ENCODE data around the gene DRICH1. TPM values are rescaled to one million over a fixed set of nuclear protein-coding genes. Genes with fewer than 3 reads are reported as not detected.
"Not testable (repeated sequence)": the region's sequence is repeated elsewhere in the genome, so short reads cannot be mapped to it uniquely, and the experiment has no call there.

DRICH1 gene
- total and polyA plus RNA-seq, 2 donors, result 0.24 to 1.4 TPM

DNA sequence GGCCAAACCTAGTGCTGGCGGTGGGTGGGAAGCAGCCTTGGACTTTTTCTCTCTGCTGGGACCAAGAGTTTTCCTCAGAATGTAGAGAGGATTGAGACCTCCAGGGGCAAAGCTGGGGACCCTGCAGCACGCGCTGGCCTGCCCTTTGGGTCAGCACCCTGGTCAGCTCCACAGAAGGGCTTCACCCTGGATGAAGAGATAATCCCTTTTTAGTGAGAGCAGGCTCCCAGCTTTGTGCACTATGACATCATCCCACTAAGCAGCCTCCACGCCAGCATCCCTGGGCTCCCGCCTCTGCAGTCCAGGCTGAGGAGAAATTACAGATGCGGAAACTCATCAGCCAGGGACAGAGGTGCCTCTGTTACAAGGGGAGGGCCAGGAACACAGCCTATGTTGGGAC, 23.5 kb downstream of the DRICH1 start:
- Histone ChIP-seq H3K4me1 (ENCODE audit: control insufficient read depth in 2 of 2, insufficient read depth in 2 of 2, low read length in 2 of 2) (no peaks in the 10 kb centered on the region), H3K27ac (ENCODE audit: low read depth in 1 of 2, low read length in 1 of 2) (no peak overlapping the region), H3K4me3 (ENCODE audit: low read length in 2 of 2) (no peak overlapping the region), H3K27me3 (ENCODE audit: control insufficient read depth in 2 of 2, insufficient read depth in 1 of 2, low read length in 1 of 2) (no peaks in the 10 kb centered on the region), H3K36me3 (ENCODE audit: control insufficient read depth in 2 of 2, insufficient read depth in 2 of 2, low read length in 1 of 2) (no peaks in the 10 kb centered on the region), H3K9me3 (ENCODE audit: control insufficient read depth in 2 of 2, insufficient read depth in 1 of 2, low read length in 1 of 2) (no peaks in the 10 kb centered on the region)
- 91% methylated on average over 6 of the region's 6 CpGs for WGBS
- DNase-seq (ENCODE audit: low read depth in 6 of 9, low spot score in 9 of 9), result no peak

DNA sequence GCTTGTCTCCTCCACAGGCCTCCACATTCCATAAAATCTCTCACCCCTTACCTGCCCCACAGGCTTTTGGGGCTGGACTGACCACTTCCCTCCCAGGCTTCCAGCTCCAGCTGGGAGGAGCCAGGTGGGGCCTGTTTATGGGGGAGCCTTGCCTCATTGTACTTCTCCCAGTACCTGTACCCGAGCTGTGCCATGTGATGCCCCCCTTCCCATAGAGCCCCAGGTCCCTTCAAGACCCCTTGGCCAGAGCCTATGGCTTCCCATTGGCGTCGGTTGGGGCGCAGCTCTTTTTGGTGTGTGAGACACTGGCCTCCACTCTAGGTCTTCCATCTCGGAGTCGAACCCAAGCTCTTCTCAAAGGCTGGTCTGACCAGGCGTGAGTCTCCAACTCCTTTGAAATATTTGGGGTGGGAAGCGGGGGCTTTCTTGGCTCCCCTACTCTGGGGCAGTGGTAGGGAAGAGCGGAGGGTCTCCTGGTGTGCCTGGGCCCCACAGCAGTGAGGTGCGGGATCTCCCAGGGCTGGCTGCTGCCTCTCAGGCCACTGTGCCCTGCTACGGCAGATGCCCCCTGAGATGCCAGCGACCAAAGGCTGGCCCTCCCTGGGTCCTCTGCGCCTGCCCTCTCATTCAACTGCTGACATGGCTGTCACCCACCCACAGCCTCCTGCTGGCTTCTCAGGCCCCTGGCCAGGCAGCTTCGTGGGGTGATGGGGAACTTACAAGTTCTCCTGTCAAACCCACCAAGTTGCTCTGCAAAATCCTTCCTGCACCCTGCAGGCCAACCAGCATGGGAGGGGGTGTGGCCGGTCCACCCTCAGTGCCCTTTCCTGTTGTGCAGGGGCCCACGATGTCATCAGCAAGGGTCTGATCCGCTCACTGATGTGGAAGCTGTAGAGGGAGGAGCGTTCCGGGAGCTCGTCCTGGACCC, 25.7 kb downstream of the DRICH1 start:
- Histone ChIP-seq H3K4me1 (ENCODE audit: control insufficient read depth in 2 of 2, insufficient read depth in 2 of 2, low read length in 2 of 2) (no peaks in the 10 kb centered on the region), H3K27ac (ENCODE audit: low read depth in 1 of 2, low read length in 1 of 2) (no peak overlapping the region), H3K9me3 (ENCODE audit: control insufficient read depth in 2 of 2, insufficient read depth in 1 of 2, low read length in 1 of 2) (no peaks in the 10 kb centered on the region), H3K4me3 (ENCODE audit: low read length in 2 of 2) (no peak overlapping the region), H3K27me3 (ENCODE audit: control insufficient read depth in 2 of 2, insufficient read depth in 1 of 2, low read length in 1 of 2) (peaks cover 0 to 3% of the 10 kb centered on the region in 2 donors), H3K36me3 (ENCODE audit: control insufficient read depth in 2 of 2, insufficient read depth in 2 of 2, low read length in 1 of 2) (no peaks in the 10 kb centered on the region)
- 96% methylated on average over 20 of the region's 20 CpGs for WGBS
- DNase-seq (ENCODE audit: low read depth in 6 of 9, low spot score in 9 of 9), result no peak

DNA sequence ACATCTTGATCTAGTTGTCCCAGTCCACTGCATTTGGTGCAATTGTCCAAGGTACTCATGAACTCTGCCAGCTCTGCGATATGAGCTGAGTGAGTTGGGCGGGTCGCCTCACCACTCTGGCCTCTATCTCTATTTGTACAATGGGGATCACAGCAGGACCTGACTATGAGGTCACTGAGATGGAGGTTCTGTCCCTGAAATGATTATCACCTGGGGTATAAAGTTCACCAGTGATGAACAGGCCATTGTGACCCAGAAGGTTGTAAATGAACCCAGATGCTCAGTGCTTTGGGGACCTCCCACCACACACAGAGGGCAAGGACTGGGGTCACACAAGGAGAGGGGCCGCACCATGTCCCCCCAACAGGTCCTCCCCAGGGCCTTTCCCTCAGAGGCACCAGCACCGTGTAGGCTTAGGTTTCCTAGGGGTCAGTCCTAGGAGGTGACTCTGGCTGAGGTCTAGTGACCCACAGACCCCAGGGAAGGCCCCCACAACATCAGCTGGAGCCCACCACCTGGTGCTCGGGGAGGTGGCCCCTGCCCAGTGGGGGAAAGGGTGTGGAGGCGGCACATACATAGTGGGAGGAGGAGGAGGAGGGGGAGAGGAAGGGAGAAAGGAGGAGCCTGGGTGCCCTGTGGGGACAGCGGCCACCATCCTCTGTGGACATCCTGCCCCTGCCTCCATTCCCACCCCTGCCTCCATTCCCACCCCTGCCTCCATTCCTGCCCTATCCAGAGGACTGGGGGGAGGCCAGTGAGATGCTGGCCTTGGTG, 27.0 kb downstream of the DRICH1 start:
- Histone ChIP-seq H3K36me3 (ENCODE audit: control insufficient read depth in 2 of 2, insufficient read depth in 2 of 2, low read length in 1 of 2) (no peaks in the 10 kb centered on the region), H3K27ac (ENCODE audit: low read depth in 1 of 2, low read length in 1 of 2) (no peak overlapping the region), H3K9me3 (ENCODE audit: control insufficient read depth in 2 of 2, insufficient read depth in 1 of 2, low read length in 1 of 2) (no peaks in the 10 kb centered on the region), H3K4me3 (ENCODE audit: low read length in 2 of 2) (no peak overlapping the region), H3K27me3 (ENCODE audit: control insufficient read depth in 2 of 2, insufficient read depth in 1 of 2, low read length in 1 of 2) (peaks cover 0 to 3% of the 10 kb centered on the region in 2 donors), H3K4me1 (ENCODE audit: control insufficient read depth in 2 of 2, insufficient read depth in 2 of 2, low read length in 2 of 2) (no peaks in the 10 kb centered on the region)
- DNase-seq (ENCODE audit: low read depth in 6 of 9, low spot score in 9 of 9), result no peak
- WGBS, result 95% methylated on average over 8 of the region's 8 CpGs

DNA sequence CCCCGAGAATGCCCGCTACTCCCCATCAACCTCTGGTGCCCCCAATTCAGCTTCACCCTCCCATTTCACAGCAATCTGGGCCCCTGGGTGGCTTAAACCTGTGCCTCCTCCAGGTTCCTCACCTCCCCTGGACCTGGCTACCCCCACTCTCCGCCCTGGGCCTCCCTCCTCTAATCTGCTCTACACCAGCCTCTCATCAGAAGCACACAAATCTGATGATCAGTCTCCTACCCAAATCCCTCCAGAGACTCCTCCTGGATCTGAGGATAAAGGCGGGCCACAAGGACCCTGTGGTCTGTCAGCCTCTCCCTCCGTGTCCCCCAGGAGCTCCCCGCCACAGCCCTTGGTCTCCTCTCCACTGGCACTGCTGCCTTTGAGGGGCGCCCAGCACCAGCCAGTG, 28.9 kb downstream of the DRICH1 start:
- WGBS, result 95% methylated on average over 7 of the region's 7 CpGs
- Histone ChIP-seq H3K4me1 (ENCODE audit: control insufficient read depth in 2 of 2, insufficient read depth in 2 of 2, low read length in 2 of 2) (no peaks in the 10 kb centered on the region), H3K4me3 (ENCODE audit: low read length in 2 of 2) (no peak overlapping the region), H3K36me3 (ENCODE audit: control insufficient read depth in 2 of 2, insufficient read depth in 2 of 2, low read length in 1 of 2) (no peaks in the 10 kb centered on the region), H3K27me3 (ENCODE audit: control insufficient read depth in 2 of 2, insufficient read depth in 1 of 2, low read length in 1 of 2) (peaks cover 0 to 3% of the 10 kb centered on the region in 2 donors), H3K27ac (ENCODE audit: low read depth in 1 of 2, low read length in 1 of 2) (no peak overlapping the region), H3K9me3 (ENCODE audit: control insufficient read depth in 2 of 2, insufficient read depth in 1 of 2, low read length in 1 of 2) (no peaks in the 10 kb centered on the region)
- DNase-seq (ENCODE audit: low read depth in 6 of 9, low spot score in 9 of 9), result no peak

DNA sequence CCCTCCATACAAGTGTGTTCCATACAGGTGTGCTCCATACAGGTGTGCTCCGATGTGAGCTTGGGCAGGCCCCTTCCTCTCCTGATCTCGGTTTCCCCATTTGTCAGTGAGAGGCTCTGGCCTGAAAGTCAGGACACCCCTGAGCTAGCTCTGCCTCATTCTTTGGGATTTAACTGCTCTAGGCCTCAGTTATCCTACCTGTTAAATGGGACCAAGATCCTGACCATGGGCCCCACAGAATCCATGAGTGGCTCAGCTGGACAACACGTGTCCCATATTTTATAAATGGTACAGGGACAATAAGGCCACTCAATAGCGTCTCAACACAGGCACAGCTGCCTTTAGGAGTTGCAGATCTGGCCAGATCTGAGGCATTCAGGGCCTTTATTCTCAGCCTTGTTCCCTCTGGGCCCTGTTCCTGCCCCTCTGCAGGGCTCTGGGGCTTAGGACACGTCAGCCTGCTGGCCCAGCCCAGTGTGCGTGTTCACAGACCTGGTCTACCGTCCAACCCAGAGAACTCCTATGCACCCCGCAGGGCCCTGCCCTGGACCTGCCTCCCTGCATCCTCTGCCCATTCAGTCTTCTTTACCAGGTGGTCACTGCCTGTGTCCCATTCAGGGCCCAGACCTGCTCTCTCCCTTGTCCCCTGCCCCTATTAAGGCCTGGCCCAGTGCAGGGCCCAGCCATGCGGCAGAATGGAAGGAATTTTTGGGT, 33.2 kb downstream of the DRICH1 start:
- DNase-seq (ENCODE audit: low read depth in 6 of 9, low spot score in 9 of 9), result no peak
- 99% methylated on average over 9 of the region's 9 CpGs for WGBS
- H3K4me3 ChIP-seq (ENCODE audit: low read length in 2 of 2), result no peak overlapping the region
- no peaks in the 10 kb centered on the region for H3K36me3 ChIP-seq (ENCODE audit: control insufficient read depth in 2 of 2, insufficient read depth in 2 of 2, low read length in 1 of 2)
- peaks cover 0 to 3% of the 10 kb centered on the region in 2 donors for H3K27me3 ChIP-seq (ENCODE audit: control insufficient read depth in 2 of 2, insufficient read depth in 1 of 2, low read length in 1 of 2)
- H3K9me3 ChIP-seq (ENCODE audit: control insufficient read depth in 2 of 2, insufficient read depth in 1 of 2, low read length in 1 of 2), result no peaks in the 10 kb centered on the region
- no peaks in the 10 kb centered on the region for H3K4me1 ChIP-seq (ENCODE audit: control insufficient read depth in 2 of 2, insufficient read depth in 2 of 2, low read length in 2 of 2)
- H3K27ac ChIP-seq (ENCODE audit: low read depth in 1 of 2, low read length in 1 of 2), result no peak overlapping the region

DNA sequence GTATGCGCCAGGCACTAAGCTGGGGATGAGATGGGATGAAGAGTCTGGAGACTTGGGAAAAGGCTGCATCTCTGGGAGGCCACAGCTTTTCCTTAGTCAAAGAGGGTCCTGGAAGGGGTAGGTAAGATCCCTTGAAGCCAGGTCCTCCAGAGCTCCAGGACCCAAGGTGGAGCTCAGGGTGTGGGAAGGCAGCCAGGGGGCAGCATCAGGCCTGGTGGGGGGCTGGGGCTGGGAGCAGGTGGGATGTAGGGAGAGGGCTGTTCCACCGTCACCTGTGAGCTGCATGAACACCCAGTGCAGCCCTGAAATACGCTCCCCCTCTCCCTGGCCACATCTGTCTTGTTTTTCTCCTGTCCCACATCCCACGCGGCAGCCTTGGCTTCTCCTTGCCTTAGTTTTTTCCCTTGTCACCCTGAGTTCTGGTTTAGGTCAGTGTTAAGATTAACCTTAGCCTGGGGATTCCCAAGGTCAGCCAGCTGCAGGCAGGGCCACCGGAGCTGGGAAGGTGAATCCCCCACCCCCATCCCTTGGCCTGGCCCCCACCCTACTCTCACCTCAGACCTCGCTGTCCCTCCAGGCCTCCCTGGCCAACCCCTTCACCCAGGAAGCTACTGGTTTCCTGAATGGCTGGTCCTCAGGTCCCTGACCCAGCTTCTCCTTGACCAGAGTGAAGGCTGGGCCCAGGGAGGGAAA, 34.4 kb downstream of the DRICH1 start:
- H3K4me1 ChIP-seq (ENCODE audit: control insufficient read depth in 2 of 2, insufficient read depth in 2 of 2, low read length in 2 of 2); H3K4me3 ChIP-seq (ENCODE audit: low read length in 2 of 2); H3K27me3 ChIP-seq (ENCODE audit: control insufficient read depth in 2 of 2, insufficient read depth in 1 of 2, low read length in 1 of 2); H3K9me3 ChIP-seq (ENCODE audit: control insufficient read depth in 2 of 2, insufficient read depth in 1 of 2, low read length in 1 of 2); DNase-seq (ENCODE audit: low read depth in 6 of 9, low spot score in 9 of 9); H3K27ac ChIP-seq (ENCODE audit: low read depth in 1 of 2, low read length in 1 of 2); H3K36me3 ChIP-seq (ENCODE audit: control insufficient read depth in 2 of 2, insufficient read depth in 2 of 2, low read length in 1 of 2): not testable (repeated sequence)
- 89% methylated on average over 5 of the region's 7 CpGs for WGBS

DNA sequence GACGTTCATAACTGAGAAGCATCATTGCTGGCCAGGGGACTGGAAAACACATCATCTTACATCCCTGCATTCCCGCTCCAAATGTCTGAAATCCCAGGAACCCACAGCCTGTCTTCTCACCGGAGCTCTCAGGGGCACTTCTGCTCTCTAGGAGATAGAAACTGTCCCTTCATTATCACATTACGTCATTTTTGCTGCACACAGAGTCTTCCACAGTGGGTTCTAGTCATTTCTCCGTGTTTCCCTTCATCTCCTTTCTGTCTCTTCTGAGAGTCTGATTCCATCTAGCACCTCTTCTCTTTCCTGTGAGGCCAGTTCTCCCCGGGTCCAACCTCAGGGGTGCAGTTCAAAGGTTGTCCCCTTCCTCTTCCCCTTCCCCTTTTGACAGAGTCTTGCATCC, 36.2 kb downstream of the DRICH1 start:
- not testable (repeated sequence) for H3K36me3 ChIP-seq (ENCODE audit: control insufficient read depth in 2 of 2, insufficient read depth in 2 of 2, low read length in 1 of 2); H3K27me3 ChIP-seq (ENCODE audit: control insufficient read depth in 2 of 2, insufficient read depth in 1 of 2, low read length in 1 of 2); H3K9me3 ChIP-seq (ENCODE audit: control insufficient read depth in 2 of 2, insufficient read depth in 1 of 2, low read length in 1 of 2); H3K4me3 ChIP-seq (ENCODE audit: low read length in 2 of 2); DNase-seq (ENCODE audit: low read depth in 6 of 9, low spot score in 9 of 9); H3K4me1 ChIP-seq (ENCODE audit: control insufficient read depth in 2 of 2, insufficient read depth in 2 of 2, low read length in 2 of 2); H3K27ac ChIP-seq (ENCODE audit: low read depth in 1 of 2, low read length in 1 of 2)
- WGBS, result 49% methylated on average over 6 of the region's 6 CpGs

DNA sequence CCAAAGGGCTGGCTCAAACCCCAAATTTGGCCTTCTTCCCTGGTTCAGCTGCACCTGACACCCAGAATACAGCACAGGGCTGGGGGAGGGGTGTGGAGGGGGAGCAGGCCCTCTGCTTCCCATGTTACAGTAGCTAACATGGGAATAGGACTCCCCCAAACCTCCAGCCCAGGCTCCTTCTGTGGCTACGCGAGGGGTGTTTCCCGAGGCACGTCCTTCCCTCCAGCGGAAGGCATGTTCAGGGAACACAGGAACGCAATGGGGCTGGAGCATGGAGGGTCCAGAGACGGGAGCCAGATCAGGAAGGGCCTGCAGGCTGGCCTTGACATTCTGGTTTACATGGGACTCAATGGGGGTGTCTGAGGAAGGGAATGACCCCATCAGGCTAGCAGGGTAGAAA, 40.3 kb downstream of the DRICH1 start:
- DNase-seq (ENCODE audit: low read depth in 6 of 9, low spot score in 9 of 9), result no peak
- over 99% methylated on average over 7 of the region's 7 CpGs for WGBS
- H3K27ac ChIP-seq (ENCODE audit: low read depth in 1 of 2, low read length in 1 of 2), result no peak overlapping the region

More for the DNA sequence above, 40.3 kb downstream of the DRICH1 start:
- Histone ChIP-seq H3K4me1 (ENCODE audit: control insufficient read depth in 2 of 2, insufficient read depth in 2 of 2, low read length in 2 of 2) (peaks cover 0 to 4% of the 10 kb centered on the region in 2 donors), H3K36me3 (ENCODE audit: control insufficient read depth in 2 of 2, insufficient read depth in 2 of 2, low read length in 1 of 2) (no peaks in the 10 kb centered on the region), H3K27me3 (ENCODE audit: control insufficient read depth in 2 of 2, insufficient read depth in 1 of 2, low read length in 1 of 2) (no peaks in the 10 kb centered on the region), H3K9me3 (ENCODE audit: control insufficient read depth in 2 of 2, insufficient read depth in 1 of 2, low read length in 1 of 2) (no peaks in the 10 kb centered on the region), H3K4me3 (ENCODE audit: low read length in 2 of 2) (no peak overlapping the region)
